AG04449 (cell line): ENCODE results near the gene IKBIP.
"Not testable (repeated sequence)": the region's sequence is repeated elsewhere in the genome, so short reads cannot be mapped to it uniquely, and the experiment has no call there.

Source experiments
- CTCF ChIA-PET: fragments of 350-600 bp; formaldehyde crosslinking; extraction: SDS; loops from one replicate; lab custom pipeline; 2021; ENCODE audit warnings: antibody characterized with exemption; lab: Yijun Ruan, JAX
- POLR2A ChIA-PET: fragments of 400-600, 350-600 bp; formaldehyde crosslinking; extraction: SDS; loops from one replicate; lab custom pipeline; 2020; ENCODE audit warnings: antibody characterized with exemption, inconsistent platforms; lab: Yijun Ruan, JAX
- DNase-seq: peaks from one replicate; pipeline ENCODE4 v3.0.0-alpha.2; 2010; ENCODE audit warnings: low read depth, low spot score
- H3K4me3 ChIP-seq: 2 replicates; pipeline ENCODE4 v1.5.1; 2011; ENCODE audit warnings: low read depth, mild to moderate bottlenecking, control low read depth, low read length
- TF ChIP-seq, protein P1 (sequence below): IDR thresholded peaks from one replicate; pipeline ENCODE4 v1.5.1; 2011; ENCODE audit warnings: mild to moderate bottlenecking, moderate library complexity, low read length, control low read depth, inconsistent platforms; ENCODE audit not compliant: insufficient read depth; ENCODE audit errors: missing control alignments

Gene IKBIP

GRCh38 chr12:98578821-98579220, 65.8 kb downstream of the IKBIP start:
- TF ChIP-seq, protein P1, sequence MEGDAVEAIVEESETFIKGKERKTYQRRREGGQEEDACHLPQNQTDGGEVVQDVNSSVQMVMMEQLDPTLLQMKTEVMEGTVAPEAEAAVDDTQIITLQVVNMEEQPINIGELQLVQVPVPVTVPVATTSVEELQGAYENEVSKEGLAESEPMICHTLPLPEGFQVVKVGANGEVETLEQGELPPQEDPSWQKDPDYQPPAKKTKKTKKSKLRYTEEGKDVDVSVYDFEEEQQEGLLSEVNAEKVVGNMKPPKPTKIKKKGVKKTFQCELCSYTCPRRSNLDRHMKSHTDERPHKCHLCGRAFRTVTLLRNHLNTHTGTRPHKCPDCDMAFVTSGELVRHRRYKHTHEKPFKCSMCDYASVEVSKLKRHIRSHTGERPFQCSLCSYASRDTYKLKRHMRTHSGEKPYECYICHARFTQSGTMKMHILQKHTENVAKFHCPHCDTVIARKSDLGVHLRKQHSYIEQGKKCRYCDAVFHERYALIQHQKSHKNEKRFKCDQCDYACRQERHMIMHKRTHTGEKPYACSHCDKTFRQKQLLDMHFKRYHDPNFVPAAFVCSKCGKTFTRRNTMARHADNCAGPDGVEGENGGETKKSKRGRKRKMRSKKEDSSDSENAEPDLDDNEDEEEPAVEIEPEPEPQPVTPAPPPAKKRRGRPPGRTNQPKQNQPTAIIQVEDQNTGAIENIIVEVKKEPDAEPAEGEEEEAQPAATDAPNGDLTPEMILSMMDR: no peak
- DNase-seq: no peak
- no peak overlapping the region for H3K4me3 ChIP-seq
- ChIA-PET CTCF (interaction anchor here (1.5 to 3.8 kb wide), 3 partner anchors 10 to 87 kb away, joined by 3 to 31 read pairs (median 8); no protein-coding TSS in a partner anchor), POLR2A (no interaction called here)

GRCh38 chr12:98578392-98578791, 66.2 kb downstream of the IKBIP start:
- TF ChIP-seq, protein P1: no peak
- ChIA-PET POLR2A (no interaction called here), CTCF (interaction anchor here (1.5 to 3.8 kb wide), 3 partner anchors 9 to 87 kb away, joined by 3 to 31 read pairs (median 8); no protein-coding TSS in a partner anchor)
- no peak overlapping the region for H3K4me3 ChIP-seq
- DNase-seq: no peak

DNA sequence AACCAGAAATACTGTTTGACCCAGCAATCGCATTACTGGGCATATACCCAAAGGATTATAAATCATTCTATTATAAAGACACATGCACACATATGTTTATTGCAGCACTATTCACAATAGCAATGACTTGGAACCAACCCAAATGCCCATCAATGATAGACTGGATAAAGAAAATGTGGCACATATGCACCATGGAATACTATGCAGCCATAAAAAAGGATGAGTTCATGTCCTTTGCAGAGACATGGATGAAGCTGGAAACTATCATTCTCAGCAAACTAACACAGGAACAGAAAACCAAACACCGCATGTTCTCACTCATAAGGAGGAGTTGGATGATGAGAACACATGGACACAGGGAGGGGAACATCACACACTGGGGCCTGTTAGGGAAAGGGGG, 67.8 kb downstream of the IKBIP start:
- DNase-seq, H3K4me3 ChIP-seq, POLR2A ChIA-PET: not testable (repeated sequence)
- CTCF ChIA-PET: interaction anchor here (0.7 to 3.5 kb wide), 3 partner anchors 10 to 63 kb away, joined by 3 to 35 read pairs (median 3); no protein-coding TSS in a partner anchor

- TF ChIP-seq, protein P1: no peak
- DNase-seq: no peak
- no peak overlapping the region for H3K4me3 ChIP-seq
- ChIA-PET CTCF (interaction anchor here (1.0 to 3.5 kb wide), 4 partner anchors 8 to 79 kb away, joined by 3 to 35 read pairs (median 6); no protein-coding TSS in a partner anchor), POLR2A (interaction anchor here (1.0 kb wide), 1 partner anchor 20 kb away, joined by 3 read pairs; no protein-coding TSS in a partner anchor)
Measured at GRCh38 chr12:98575013-98575412, 69.6 kb downstream of the IKBIP start.
